ENCODE results near the gene KCNJ6. TPM values are rescaled to one million over a fixed set of nuclear protein-coding genes. Genes with fewer than 3 reads are reported as not detected.

The KCNJ6 gene
- total RNA-seq, 1 experiment from 2014 or later, result 1.2 TPM

DNA sequence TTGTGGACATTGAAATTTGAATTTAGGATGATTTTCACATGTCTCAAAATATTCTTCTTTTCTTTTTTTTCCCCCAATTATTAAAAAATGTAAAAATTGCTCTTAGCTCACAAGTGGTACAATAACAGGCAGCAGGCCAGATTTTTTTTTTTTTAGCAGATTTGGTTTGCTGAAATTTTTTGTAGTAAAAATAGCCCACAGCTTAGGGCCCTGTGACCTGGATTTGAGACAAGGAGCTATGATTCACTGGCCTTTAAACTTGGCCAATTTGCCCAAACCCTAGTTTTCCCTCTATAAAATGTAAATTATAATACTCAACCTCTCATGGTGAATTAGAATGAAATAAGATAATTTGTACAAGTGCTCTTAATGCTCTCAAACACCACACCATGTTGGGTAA, 295.9 kb downstream of the KCNJ6 start:
- no peak overlapping the region for H2BK120ac ChIP-seq (ENCODE audit: low read depth, low read length, poor library complexity, severe bottlenecking)
- H3K18ac ChIP-seq (ENCODE audit: insufficient read length, low read depth, low read length), result no peak overlapping the region
- no peaks in the 10 kb centered on the region for H3K9me3 ChIP-seq (ENCODE audit: control insufficient read depth, low read depth, low read length)
- no peaks in the 10 kb centered on the region for H3K79me1 ChIP-seq (ENCODE audit: insufficient read depth, low read depth, low read length, poor library complexity, severe bottlenecking)
- no peak overlapping the region for H3T11ph ChIP-seq (ENCODE audit: low read length)
- H3K27me3 ChIP-seq (ENCODE audit: insufficient read depth, low read length), result no peaks in the 10 kb centered on the region
- no peak overlapping the region for H2BK5ac ChIP-seq (ENCODE audit: insufficient read length, low read length)
- no peak overlapping the region for H4K5ac ChIP-seq (ENCODE audit: insufficient read length, low read depth, low read length)
- H4K8ac ChIP-seq (replicated peaks; ENCODE audit: insufficient read length, low read depth, low read length), result no peak overlapping the region
- H3K9ac ChIP-seq (ENCODE audit: extremely low read depth, insufficient read length, low read length), result no peak overlapping the region
- H3K27ac ChIP-seq (ENCODE audit: insufficient read length, low read depth, low read length), result no peak overlapping the region
- no peaks in the 10 kb centered on the region for H3K79me2 ChIP-seq (ENCODE audit: insufficient read depth, low read length)
- Mint-ChIP-seq H3K4me1 (peaks cover 13 to 16% of the 10 kb centered on the region in 2 experiments), H3K27me3 (ENCODE audit: low read depth) (no peaks in the 10 kb centered on the region), H3K27ac (no peak overlapping the region), H3K4me3 (no peak overlapping the region), H3K9me3 (no peaks in the 10 kb centered on the region), H3K36me3 (ENCODE audit: insufficient read depth in 1 of 3, low read depth in 3 of 3) (no peaks in the 10 kb centered on the region; a peak in 1 of 7 replicates)
- no peaks in the 10 kb centered on the region for H4K20me1 ChIP-seq (ENCODE audit: control insufficient read depth, insufficient read depth, insufficient read length)
- H3K4me2 ChIP-seq (ENCODE audit: insufficient read depth, insufficient read length, low read length), result no peak overlapping the region
- H4K91ac ChIP-seq (ENCODE audit: insufficient read length, low read depth, low read length), result no peak overlapping the region
- H3K4ac ChIP-seq (ENCODE audit: low read depth, low read length), result no peak overlapping the region
- H2BK15ac ChIP-seq (ENCODE audit: low read depth, low read length), result no peak overlapping the region
- no peak overlapping the region for H3K23ac ChIP-seq (ENCODE audit: insufficient read length, low read depth, low read length)
- H3K14ac ChIP-seq (ENCODE audit: insufficient read depth, low read length), result no peak overlapping the region
- H2BK20ac ChIP-seq (ENCODE audit: low read depth, low read length, poor library complexity, severe bottlenecking), result no peak overlapping the region
- H2BK12ac ChIP-seq (ENCODE audit: insufficient read length, low read depth, low read length), result no peak overlapping the region
- H2AK5ac ChIP-seq (ENCODE audit: insufficient read length, low read length), result no peak overlapping the region
- no peak overlapping the region for H2AFZ ChIP-seq (ENCODE audit: low read length)
- H3K4me1 ChIP-seq (ENCODE audit: insufficient read depth, low read length), result peaks cover 3% of the 10 kb centered on the region; the same call in 1 of the 2 replicates
- no peak overlapping the region for H3K56ac ChIP-seq (ENCODE audit: insufficient read length, low read depth, low read length)
- no peak for DNase-seq
- no peaks in the 10 kb centered on the region for H3K23me2 ChIP-seq (ENCODE audit: insufficient read length, low read depth, low read length, poor library complexity, severe bottlenecking)
- TF ChIP-seq, protein P1, sequence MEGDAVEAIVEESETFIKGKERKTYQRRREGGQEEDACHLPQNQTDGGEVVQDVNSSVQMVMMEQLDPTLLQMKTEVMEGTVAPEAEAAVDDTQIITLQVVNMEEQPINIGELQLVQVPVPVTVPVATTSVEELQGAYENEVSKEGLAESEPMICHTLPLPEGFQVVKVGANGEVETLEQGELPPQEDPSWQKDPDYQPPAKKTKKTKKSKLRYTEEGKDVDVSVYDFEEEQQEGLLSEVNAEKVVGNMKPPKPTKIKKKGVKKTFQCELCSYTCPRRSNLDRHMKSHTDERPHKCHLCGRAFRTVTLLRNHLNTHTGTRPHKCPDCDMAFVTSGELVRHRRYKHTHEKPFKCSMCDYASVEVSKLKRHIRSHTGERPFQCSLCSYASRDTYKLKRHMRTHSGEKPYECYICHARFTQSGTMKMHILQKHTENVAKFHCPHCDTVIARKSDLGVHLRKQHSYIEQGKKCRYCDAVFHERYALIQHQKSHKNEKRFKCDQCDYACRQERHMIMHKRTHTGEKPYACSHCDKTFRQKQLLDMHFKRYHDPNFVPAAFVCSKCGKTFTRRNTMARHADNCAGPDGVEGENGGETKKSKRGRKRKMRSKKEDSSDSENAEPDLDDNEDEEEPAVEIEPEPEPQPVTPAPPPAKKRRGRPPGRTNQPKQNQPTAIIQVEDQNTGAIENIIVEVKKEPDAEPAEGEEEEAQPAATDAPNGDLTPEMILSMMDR (conservative IDR thresholded peaks at IDR 0.05), result no peak

Measured in H9 (cell line).